GM21717 (cell line): Measurements from ENCODE around the gene NEURL4.
A peak's percentile ranks its signal among the peaks of the same experiment; 100 is the strongest.
"Not testable (repeated sequence)": the region's sequence is repeated elsewhere in the genome, so short reads cannot be mapped to it uniquely, and the experiment has no call there.

Experiments used
- ATAC-seq: cut with Tn5 transposase; IDR thresholded peaks from one replicate; pipeline ENCODE4 v1.9.1; 2021; ENCODE audit warnings: mild to moderate bottlenecking, moderate library complexity; ENCODE audit not compliant: unreplicated experiment

Gene NEURL4

GRCh38 chr17:7347630-7348477 lies 18.7 kb upstream of the NEURL4 start:
- no peak for ATAC-seq

GRCh38 chr17:7346761-7347614 lies 17.9 kb upstream of the NEURL4 start:
- no peak for ATAC-seq

- no peak for ATAC-seq
Measured at GRCh38 chr17:7343250-7343649, 14.1 kb upstream of the NEURL4 start.

GRCh38 chr17:7341842-7342241 lies 12.7 kb upstream of the NEURL4 start:
- no peak for ATAC-seq

GRCh38 chr17:7340179-7340578 lies 11.0 kb upstream of the NEURL4 start:
- no peak for ATAC-seq

GRCh38 chr17:7337600-7337999 lies 8.5 kb upstream of the NEURL4 start:
- not testable (repeated sequence) for ATAC-seq

- ATAC-seq = peak; percentile 43
Measured at GRCh38 chr17:7336240-7337175, 7.4 kb upstream of the NEURL4 start, which contains the start of gene ACAP1. Gene ACAP1 (plus strand): TSS chr17:7336529. CDS start chr17:7336735, 206 bp downstream.

GRCh38 chr17:7335765-7336164 lies 6.6 kb upstream of the NEURL4 start:
- ATAC-seq = not testable (repeated sequence)

- ATAC-seq = no peak
Measured at GRCh38 chr17:7334938-7335538, 5.9 kb upstream of the NEURL4 start.

GRCh38 chr17:7332600-7333069 lies 3.5 kb upstream of the NEURL4 start:
- not testable (repeated sequence) for ATAC-seq

GRCh38 chr17:7332111-7332510 lies 3.0 kb upstream of the NEURL4 start:
- ATAC-seq = no peak

GRCh38 chr17:7330638-7331015 lies 1.5 kb upstream of the NEURL4 start:
- ATAC-seq = no peak

GRCh38 chr17:7329997-7330637 lies 982 bp upstream of the NEURL4 start:
- ATAC-seq = peak; percentile 32

- peak; percentile 49 for ATAC-seq
Measured at GRCh38 chr17:7329374-7329996, 350 bp upstream of the NEURL4 start.

- no peak for ATAC-seq
Measured at GRCh38 chr17:7328009-7328408, 1.1 kb downstream of the NEURL4 start.

- no peak for ATAC-seq
Measured at GRCh38 chr17:7327501-7327900, 1.6 kb downstream of the NEURL4 start.

GRCh38 chr17:7327056-7327455 lies 2.1 kb downstream of the NEURL4 start:
- no peak for ATAC-seq

GRCh38 chr17:7326186-7326585 lies 2.9 kb downstream of the NEURL4 start:
- ATAC-seq = no peak

GRCh38 chr17:7325031-7325528 lies 4.1 kb downstream of the NEURL4 start:
- ATAC-seq = no peak
